Progenitor cell of endocrine pancreas (in vitro differentiated cells): Measurements from ENCODE around the gene DISP2. TPM values are rescaled to one million over a fixed set of nuclear protein-coding genes. Genes with fewer than 3 reads are reported as not detected.
A peak's percentile ranks its signal among the peaks of the same experiment; 100 is the strongest.

Experiments
- DNase-seq: peaks from one replicate; pipeline ENCODE4 v3.0.0; 2021; ENCODE audit warnings: low spot score; ENCODE audit not compliant: unreplicated experiment
- H3K27ac Mint-ChIP-seq: 2 replicates; pipeline ENCODE4 v1.8.0; 2021; ENCODE audit warnings: mild to moderate bottlenecking, moderate library complexity, mixed read lengths
- H3K27me3 Mint-ChIP-seq: 2 replicates; pipeline ENCODE4 v1.8.0; 2021; ENCODE audit warnings: mixed read lengths
- H3K36me3 Mint-ChIP-seq: 2 replicates; pipeline ENCODE4 v1.8.0; 2022; ENCODE audit warnings: mixed read lengths; ENCODE audit not compliant: insufficient read depth
- H3K4me1 Mint-ChIP-seq: 2 replicates; pipeline ENCODE4 v1.8.0; 2021; ENCODE audit warnings: low read depth, mixed read lengths
- H3K4me3 Mint-ChIP-seq: 2 replicates; pipeline ENCODE4 v1.8.0; 2021; ENCODE audit warnings: low read depth, mild to moderate bottlenecking, moderate library complexity, mixed read lengths
- H3K9me3 Mint-ChIP-seq: 2 replicates; pipeline ENCODE4 v1.8.0; 2021; ENCODE audit warnings: low read depth, mixed read lengths
- long read RNA-seq: library from polyadenylated mRNA; unstranded; transcript quantifications from one replicate; pipeline ENCODE4 v2.0.0, GENCODE V29; 2020
- total RNA-seq: library from RNA; stranded (reverse); gene quantifications from 2 replicates; pipeline ENCODE4 v1.2.1, GENCODE V29; 2021
- TF ChIP-seq, protein P1 (sequence below): fragments of 200-600 bp; sonication (generic); IDR thresholded peaks from one replicate; pipeline ENCODE4 v1.5.0; 2021; ENCODE audit warnings: antibody characterized with exemption, mild to moderate bottlenecking; ENCODE audit not compliant: unreplicated experiment

Gene DISP2, protein sequence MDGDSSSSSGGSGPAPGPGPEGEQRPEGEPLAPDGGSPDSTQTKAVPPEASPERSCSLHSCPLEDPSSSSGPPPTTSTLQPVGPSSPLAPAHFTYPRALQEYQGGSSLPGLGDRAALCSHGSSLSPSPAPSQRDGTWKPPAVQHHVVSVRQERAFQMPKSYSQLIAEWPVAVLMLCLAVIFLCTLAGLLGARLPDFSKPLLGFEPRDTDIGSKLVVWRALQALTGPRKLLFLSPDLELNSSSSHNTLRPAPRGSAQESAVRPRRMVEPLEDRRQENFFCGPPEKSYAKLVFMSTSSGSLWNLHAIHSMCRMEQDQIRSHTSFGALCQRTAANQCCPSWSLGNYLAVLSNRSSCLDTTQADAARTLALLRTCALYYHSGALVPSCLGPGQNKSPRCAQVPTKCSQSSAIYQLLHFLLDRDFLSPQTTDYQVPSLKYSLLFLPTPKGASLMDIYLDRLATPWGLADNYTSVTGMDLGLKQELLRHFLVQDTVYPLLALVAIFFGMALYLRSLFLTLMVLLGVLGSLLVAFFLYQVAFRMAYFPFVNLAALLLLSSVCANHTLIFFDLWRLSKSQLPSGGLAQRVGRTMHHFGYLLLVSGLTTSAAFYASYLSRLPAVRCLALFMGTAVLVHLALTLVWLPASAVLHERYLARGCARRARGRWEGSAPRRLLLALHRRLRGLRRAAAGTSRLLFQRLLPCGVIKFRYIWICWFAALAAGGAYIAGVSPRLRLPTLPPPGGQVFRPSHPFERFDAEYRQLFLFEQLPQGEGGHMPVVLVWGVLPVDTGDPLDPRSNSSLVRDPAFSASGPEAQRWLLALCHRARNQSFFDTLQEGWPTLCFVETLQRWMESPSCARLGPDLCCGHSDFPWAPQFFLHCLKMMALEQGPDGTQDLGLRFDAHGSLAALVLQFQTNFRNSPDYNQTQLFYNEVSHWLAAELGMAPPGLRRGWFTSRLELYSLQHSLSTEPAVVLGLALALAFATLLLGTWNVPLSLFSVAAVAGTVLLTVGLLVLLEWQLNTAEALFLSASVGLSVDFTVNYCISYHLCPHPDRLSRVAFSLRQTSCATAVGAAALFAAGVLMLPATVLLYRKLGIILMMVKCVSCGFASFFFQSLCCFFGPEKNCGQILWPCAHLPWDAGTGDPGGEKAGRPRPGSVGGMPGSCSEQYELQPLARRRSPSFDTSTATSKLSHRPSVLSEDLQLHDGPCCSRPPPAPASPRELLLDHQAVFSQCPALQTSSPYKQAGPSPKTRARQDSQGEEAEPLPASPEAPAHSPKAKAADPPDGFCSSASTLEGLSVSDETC (N-terminal part only)
- total RNA-seq, result 1.0 and 3.2 TPM in 2 replicates
- long read RNA-seq, partial matches to known transcripts, result 0 of 1 reads
- long read RNA-seq, other reads (novel, unspliced or antisense), result 1 of 1 reads

DNA sequence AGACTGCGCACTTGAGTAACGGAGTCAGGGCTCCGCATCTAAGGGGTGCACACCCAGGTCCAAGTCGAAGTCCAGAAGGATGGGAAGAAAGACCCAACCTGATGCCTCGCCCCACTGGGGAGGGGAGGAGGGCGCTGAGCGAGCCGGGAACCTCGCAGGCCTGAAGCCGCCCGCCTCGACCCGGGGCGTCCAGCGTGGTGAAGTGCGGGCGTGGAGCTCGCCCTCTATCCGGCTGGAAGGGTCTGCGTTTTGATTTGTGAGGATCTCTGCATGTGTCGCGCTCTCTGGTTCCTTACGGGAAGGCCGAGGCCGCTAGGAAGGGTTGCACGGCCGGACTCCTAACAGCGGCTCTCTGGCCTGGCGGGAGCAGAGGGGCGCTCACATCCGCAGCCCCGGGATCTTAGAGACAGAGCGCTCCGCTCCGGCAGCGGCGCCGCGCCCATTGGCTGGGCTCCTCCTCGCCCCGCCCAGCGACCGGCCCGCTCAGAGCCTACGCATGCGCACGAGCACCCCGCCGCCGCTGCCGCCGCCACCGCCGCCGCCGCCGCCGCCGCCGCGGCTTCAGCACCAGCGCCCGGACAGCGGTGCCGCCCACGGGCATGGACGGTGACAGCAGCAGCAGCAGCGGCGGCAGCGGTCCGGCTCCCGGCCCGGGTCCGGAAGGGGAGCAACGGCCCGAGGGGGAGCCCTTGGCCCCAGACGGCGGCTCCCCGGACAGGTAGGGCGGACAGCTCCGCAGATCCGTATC lies at the start of gene DISP2:
DISP2 (plus strand) TSS at position 497 of the 748 bp plus-strand sequence; CDS start at position 600, 103 bp downstream.
- peak within 1 kb of the TSS; percentile 74 for H3K27ac Mint-ChIP-seq
- peaks cover 3% of the 10 kb centered on the region for H3K4me1 Mint-ChIP-seq
- peaks cover 74% of the 10 kb centered on the region for H3K27me3 Mint-ChIP-seq
- no peaks in the 10 kb centered on the region for H3K9me3 Mint-ChIP-seq
- peak within 1 kb of the TSS; percentile 72 for H3K4me3 Mint-ChIP-seq
- no peaks in the 10 kb centered on the region for H3K36me3 Mint-ChIP-seq
- DNase-seq, result peak; percentile 92
- TF ChIP-seq, protein P1, sequence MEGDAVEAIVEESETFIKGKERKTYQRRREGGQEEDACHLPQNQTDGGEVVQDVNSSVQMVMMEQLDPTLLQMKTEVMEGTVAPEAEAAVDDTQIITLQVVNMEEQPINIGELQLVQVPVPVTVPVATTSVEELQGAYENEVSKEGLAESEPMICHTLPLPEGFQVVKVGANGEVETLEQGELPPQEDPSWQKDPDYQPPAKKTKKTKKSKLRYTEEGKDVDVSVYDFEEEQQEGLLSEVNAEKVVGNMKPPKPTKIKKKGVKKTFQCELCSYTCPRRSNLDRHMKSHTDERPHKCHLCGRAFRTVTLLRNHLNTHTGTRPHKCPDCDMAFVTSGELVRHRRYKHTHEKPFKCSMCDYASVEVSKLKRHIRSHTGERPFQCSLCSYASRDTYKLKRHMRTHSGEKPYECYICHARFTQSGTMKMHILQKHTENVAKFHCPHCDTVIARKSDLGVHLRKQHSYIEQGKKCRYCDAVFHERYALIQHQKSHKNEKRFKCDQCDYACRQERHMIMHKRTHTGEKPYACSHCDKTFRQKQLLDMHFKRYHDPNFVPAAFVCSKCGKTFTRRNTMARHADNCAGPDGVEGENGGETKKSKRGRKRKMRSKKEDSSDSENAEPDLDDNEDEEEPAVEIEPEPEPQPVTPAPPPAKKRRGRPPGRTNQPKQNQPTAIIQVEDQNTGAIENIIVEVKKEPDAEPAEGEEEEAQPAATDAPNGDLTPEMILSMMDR, result no peak

DNA sequence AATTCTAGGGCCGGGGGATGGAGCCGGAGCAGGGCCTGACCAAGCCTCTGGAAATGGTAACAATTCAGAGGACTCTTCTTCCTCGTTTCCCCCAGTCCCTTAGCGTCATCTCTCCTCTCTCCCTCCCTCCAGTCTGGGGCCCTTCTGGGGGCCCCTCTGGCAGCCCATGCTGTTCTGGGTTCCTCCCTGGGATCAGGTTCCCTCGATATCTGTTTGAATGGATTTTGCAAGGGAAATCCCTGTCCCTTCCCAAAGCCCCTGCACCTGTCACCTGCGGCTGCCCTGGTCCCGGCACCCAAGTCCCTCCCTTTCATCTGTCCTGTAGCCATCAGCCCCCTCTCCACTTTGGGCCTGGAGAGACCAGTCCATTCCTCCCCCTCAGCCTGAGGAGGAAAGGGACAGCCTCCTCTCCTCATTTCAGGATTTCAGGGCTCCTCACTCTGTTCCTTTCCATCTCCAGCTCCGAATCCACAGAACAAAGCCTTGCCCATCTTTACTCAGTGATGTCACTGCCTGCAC lies 48.6 kb upstream of the DISP2 start:
- Mint-ChIP-seq H3K4me3 (no peak overlapping the region), H3K4me1 (peaks cover 1% of the 10 kb centered on the region), H3K27ac (no peak overlapping the region), H3K36me3 (no peaks in the 10 kb centered on the region), H3K9me3 (no peaks in the 10 kb centered on the region), H3K27me3 (peaks cover 52% of the 10 kb centered on the region)
- no peak for DNase-seq
- TF ChIP-seq, protein P1, result no peak

DNA sequence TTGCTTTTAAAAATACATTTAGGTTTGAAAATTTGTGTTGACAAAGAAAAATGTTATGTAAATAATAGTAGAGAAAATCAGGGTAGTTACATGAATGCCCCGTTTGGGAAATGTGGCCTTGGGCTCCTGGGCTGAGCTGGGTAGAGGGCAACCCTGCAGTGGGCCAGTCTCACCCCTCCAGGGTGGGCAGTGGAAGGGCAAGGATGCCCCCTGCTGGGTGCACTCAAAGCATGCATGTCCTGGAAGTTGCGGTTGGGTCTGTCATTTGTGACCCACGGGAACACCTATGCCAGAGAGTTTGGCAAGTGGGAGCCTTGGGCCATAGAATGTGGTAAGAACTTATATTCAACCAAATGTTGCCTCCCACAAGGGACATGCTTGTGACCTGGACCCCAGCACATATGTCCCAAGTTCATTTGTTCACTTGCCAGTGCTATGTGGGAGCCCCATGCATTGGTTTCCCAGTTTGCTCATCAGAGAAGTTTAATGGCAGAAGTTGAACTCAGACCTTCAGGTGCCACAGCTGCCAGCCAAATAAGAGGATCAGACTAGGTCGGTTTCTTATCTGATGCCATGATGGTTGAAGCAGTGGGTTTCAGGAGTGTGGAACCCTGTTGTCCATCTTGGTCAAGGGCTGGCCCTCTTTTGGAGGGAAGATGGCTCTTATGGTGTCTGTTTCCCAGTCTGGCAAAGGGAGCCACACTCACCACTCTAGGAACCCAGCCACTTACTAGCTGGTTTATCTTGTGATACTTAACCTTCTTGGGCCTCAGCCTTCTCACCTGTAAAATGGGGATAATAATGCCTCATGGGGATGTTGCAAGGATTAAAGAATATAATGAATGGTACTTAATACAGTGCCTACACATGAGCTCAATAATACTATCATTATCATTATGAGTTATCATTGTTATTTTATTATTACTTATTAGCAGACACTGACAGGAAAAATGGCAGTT lies 47.7 kb upstream of the DISP2 start:
- DNase-seq, result peak; percentile 55
- Mint-ChIP-seq H3K4me1 (peaks cover 1% of the 10 kb centered on the region), H3K4me3 (no peak overlapping the region), H3K27ac (no peak overlapping the region), H3K9me3 (no peaks in the 10 kb centered on the region), H3K27me3 (peaks cover 54% of the 10 kb centered on the region), H3K36me3 (no peaks in the 10 kb centered on the region)
- TF ChIP-seq, protein P1, result peak; percentile 80

DNA sequence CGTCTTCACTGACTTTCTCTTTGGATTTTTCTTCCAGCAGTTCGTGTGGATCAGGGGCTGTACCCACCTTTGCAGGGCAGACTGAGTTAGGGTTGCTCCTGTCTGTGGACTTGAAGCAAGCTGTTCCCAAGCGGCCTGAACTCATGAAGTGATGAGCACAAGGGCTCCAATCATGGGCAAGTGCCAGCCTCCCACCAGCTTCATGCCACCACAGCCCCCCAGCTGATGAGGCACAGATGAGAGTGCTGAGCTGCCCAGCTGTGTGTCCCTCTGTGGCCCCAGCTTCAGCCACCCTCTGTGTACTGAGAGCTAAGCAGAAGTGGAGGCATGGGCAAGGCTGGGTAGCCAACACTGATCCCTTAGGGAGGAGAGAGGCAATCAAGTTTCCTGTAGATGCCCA lies 47.0 kb upstream of the DISP2 start:
- no peaks in the 10 kb centered on the region for H3K9me3 Mint-ChIP-seq
- no peaks in the 10 kb centered on the region for H3K36me3 Mint-ChIP-seq
- TF ChIP-seq, protein P1, result no peak
- H3K27ac Mint-ChIP-seq, result no peak overlapping the region
- no peak overlapping the region for H3K4me3 Mint-ChIP-seq
- peaks cover 61% of the 10 kb centered on the region for H3K27me3 Mint-ChIP-seq
- DNase-seq, result no peak
- peaks cover 1% of the 10 kb centered on the region for H3K4me1 Mint-ChIP-seq
